Measurements from ENCODE around the gene SIPA1L3.
"Not testable (repeated sequence)": the region's sequence is repeated elsewhere in the genome, so short reads cannot be mapped to it uniquely, and the experiment has no call there.

Gene SIPA1L3

DNA sequence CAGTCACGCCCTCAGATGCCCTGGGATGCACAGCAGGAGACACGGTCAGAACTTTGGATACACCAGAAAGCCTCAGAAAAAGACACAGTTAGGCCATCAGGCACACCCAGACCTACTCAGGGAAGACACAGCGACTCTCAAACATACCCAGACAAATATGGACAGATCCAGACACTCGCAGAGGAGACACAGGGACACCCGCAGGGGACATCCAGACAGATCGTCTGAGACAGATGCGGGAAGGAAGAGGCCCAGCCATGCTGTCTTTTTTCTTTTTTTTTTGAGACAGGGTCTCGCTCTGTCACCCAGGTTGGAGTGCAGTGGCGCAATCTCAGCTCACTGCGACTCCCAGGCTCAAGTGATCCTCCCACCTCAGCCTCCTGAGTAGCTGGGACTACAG, 312.2 kb downstream of the SIPA1L3 start:
- TF ChIP-seq, protein P1, sequence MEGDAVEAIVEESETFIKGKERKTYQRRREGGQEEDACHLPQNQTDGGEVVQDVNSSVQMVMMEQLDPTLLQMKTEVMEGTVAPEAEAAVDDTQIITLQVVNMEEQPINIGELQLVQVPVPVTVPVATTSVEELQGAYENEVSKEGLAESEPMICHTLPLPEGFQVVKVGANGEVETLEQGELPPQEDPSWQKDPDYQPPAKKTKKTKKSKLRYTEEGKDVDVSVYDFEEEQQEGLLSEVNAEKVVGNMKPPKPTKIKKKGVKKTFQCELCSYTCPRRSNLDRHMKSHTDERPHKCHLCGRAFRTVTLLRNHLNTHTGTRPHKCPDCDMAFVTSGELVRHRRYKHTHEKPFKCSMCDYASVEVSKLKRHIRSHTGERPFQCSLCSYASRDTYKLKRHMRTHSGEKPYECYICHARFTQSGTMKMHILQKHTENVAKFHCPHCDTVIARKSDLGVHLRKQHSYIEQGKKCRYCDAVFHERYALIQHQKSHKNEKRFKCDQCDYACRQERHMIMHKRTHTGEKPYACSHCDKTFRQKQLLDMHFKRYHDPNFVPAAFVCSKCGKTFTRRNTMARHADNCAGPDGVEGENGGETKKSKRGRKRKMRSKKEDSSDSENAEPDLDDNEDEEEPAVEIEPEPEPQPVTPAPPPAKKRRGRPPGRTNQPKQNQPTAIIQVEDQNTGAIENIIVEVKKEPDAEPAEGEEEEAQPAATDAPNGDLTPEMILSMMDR (conservative IDR thresholded peaks at IDR 0.05) = no peak
- no peak for TF ChIP-seq ZFX (IDR thresholded peaks at IDR 0.05)
- H3K27ac ChIP-seq = no peak overlapping the region

DNA sequence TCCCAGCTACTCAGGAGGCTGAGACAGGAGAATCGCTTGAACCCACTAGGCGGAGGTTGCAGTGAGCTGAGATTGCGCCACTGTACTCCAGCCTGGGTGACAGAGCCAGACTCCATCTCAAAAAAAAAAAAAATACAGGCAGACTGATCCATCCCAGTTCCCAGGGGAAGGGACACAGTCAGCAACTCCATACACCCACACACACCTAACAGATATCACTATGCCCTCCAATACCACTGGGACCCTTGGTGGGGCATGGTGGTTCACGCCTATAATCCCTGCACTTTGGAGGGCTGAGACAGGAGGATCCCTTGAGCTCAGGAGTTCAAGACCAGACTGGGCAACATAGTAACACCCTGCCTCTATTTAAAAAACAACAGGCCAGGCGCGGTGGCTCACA, 314.4 kb downstream of the SIPA1L3 start:
- TF ChIP-seq, protein P1 (conservative IDR thresholded peaks at IDR 0.05) = no peak
- no peak for TF ChIP-seq ZFX (IDR thresholded peaks at IDR 0.05)

DNA sequence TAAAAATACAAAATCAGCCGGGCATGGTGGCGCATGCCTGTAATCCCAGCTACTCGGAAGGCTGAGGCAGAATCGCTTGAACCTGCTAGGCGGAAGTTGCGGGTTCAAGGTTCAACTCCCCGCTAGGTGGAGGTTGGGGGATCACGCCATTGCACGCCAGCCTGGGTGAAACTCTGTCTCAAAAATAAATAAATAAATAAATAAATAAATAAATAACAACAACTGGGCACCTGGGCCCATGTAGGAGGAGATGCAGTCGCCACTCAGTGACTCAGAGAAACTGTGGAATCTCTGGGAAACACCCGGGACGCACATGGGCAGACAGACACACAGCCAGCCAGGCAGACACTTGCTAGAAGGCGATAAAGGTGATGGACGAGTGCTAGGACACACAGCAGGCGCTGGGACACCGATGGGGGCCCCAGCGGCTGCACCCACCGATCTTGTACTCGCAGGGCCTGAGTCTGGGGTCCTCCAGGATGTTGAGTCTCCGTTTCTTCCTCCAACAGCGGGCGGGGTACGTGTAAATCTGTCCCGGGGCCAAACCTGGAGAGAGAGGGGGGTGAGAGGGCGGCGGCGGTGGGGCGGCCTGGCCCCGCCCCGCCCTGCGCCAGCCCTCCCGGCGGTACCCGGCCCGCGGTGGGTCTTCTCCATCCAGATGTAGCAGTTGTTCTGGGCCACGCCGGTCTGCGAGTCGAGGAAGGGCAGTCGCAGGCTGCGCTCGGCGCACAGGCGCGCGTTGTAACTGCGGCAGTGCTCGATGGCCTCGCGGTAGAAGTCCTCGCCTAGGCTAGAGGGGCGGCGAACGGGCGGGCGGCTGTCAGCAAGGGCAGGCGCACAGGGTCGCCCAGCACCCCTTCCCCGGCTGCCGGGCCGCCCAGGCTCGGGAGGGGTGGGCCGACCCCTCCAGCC, 315.2 kb downstream of the SIPA1L3 start:
- TF ChIP-seq, protein P1 (conservative IDR thresholded peaks at IDR 0.05) = no peak
- TF ChIP-seq ZFX (IDR thresholded peaks at IDR 0.05) = no peak
- H3K27ac ChIP-seq = no peak overlapping the region

More for the DNA sequence above, 314.4 kb downstream of the SIPA1L3 start:
- H3K27ac ChIP-seq = no peak overlapping the region

DNA sequence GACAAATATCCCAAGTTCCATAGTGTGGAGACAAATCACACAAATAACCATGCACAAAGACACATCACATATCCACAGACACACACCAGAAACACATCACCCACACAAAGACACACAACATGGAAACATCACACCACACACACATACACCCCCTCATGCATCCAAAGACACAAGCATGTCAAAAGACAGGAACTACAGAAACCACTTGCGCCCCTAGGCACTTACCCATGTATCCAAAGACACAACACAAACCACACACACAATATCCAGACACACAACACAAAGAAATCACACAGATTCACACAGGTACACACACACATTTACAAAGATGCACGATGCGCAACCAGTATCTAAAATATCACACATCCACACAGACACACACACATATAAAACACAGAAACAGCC, 316.1 kb downstream of the SIPA1L3 start:
- TF ChIP-seq ZFX (IDR thresholded peaks at IDR 0.05) = no peak
- TF ChIP-seq, protein P1 (conservative IDR thresholded peaks at IDR 0.05) = no peak
- no peak overlapping the region for H3K27ac ChIP-seq

DNA sequence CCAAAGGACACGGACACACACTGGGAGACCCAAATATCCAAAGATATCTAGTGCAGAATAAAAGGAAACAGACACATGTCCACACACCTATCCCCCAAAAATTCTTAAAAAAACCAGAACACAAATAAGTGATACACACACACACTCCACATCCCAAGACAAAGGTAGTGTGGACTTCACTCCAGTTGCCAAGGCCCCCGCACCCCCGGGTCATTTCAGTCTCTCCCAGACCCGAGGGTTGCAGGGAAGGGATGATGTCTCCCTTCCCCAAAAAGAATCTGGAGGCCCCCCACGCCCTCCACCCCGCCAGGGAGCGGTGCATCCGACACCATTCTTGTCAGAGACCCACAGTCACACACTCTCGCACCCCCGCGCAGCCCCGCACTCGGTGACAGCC, 316.6 kb downstream of the SIPA1L3 start:
- TF ChIP-seq, protein P1 (conservative IDR thresholded peaks at IDR 0.05) = no peak
- no peak for TF ChIP-seq ZFX (IDR thresholded peaks at IDR 0.05)
- peak overlapping the region; percentile 53 for H3K27ac ChIP-seq

DNA sequence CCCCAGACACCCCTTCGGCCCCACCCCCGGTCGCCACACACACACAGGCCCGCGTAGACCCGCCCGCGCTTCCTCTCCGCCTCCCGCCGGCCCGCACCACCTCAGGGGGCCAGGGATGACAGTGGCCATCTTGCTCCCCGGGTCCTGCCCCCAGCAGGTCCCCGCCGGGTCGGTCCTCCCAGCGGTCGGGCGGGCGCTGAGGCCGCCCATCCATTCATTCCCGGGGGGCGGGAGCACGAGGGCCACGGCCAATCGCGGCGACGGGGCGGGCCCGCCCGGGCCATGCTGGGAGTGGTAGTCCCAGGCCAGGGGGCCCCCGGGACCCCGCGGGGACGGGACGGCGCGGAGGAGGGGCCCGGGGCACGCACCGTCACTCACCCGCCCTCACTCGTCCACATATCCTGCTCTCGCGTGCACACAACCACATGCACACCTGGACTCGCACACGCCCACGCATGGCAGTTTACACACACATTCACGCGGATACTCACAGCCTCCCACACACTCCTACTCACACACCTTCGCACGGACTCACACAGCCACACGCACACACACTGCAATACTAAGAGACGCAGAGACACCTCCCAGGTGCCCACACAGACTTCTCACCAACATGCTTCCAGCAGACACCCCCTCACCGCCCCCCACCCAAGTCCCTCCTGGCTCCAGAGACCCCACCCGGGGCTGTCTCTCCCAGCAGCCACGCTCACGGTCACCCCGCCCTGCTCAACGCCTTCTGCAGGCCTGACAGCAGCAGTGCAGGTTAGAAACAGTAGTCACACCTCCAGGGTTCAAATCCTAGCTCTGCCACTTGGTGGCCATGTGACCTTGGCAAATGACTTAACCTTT, 317.2 kb downstream of the SIPA1L3 start, which contains the start of gene DPF1:
Gene DPF1 (minus strand): TSS at position 209 of the 849 bp plus-strand sequence. CDS start 80 bp downstream, at position 129.
- peak within 1 kb of the TSS; percentile 53 for H3K27ac ChIP-seq
- TF ChIP-seq, protein P1 (conservative IDR thresholded peaks at IDR 0.05) = no peak; the same call in 1 of the 2 replicates
- no peak for TF ChIP-seq ZFX (IDR thresholded peaks at IDR 0.05)

DNA sequence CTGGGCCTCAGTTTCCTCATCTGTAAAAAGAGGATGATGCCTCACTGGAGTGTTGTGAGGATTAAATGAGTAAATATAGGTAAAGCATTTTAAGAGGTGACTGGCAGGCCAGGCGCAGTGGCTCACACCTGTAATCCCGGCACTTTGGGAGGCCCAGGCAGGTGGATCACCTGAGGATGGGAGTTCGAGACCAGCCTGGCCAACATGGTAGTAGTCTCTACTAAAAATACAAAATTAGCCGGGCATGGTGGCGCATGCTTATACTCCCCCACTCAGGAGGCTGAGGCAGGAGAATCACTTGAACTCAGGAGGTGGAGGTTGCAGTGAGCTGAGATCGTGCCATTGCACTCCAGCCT, 317.8 kb downstream of the SIPA1L3 start:
- H3K27ac ChIP-seq = not testable (repeated sequence)

All from C4-2B (cell line).